GM18858 (cell line): Measurements from ENCODE around the gene GON4L.
"Not testable (repeated sequence)": the region's sequence is repeated elsewhere in the genome, so short reads cannot be mapped to it uniquely, and the experiment has no call there.

ENCODE experiments used
- ATAC-seq: cut with Tn5 transposase; IDR thresholded peaks from one replicate; pipeline ENCODE4 v1.9.1; 2021; ENCODE audit not compliant: unreplicated experiment

The GON4L gene

GRCh38 chr1:155759017-155759416, 98.0 kb downstream of the GON4L start:
- not testable (repeated sequence) for ATAC-seq

GRCh38 chr1:155748141-155748540, 108.9 kb downstream of the GON4L start:
- ATAC-seq = not testable (repeated sequence)

GRCh38 chr1:155747586-155747985, 109.4 kb downstream of the GON4L start:
- not testable (repeated sequence) for ATAC-seq

GRCh38 chr1:155745284-155746228, 111.5 kb downstream of the GON4L start:
- peak; percentile 81 for ATAC-seq

GRCh38 chr1:155744711-155745283, 112.2 kb downstream of the GON4L start:
- no peak for ATAC-seq

GRCh38 chr1:155741908-155742307, 115.1 kb downstream of the GON4L start:
- ATAC-seq = no peak

- no peak for ATAC-seq
Measured at GRCh38 chr1:155740995-155741394, 116.0 kb downstream of the GON4L start.

GRCh38 chr1:155729031-155729898, 127.7 kb downstream of the GON4L start:
- no peak for ATAC-seq

GRCh38 chr1:155725142-155725541, 131.9 kb downstream of the GON4L start:
- no peak for ATAC-seq

- no peak for ATAC-seq
Measured at GRCh38 chr1:155719703-155720102, 137.3 kb downstream of the GON4L start.

- not testable (repeated sequence) for ATAC-seq
Measured at GRCh38 chr1:155718524-155719115, 138.4 kb downstream of the GON4L start.

- ATAC-seq = peak; percentile 44
Measured at GRCh38 chr1:155717041-155717440, 140.0 kb downstream of the GON4L start.

GRCh38 chr1:155715777-155716176, 141.2 kb downstream of the GON4L start:
- ATAC-seq = no peak

GRCh38 chr1:155715056-155715455, 142.0 kb downstream of the GON4L start:
- not testable (repeated sequence) for ATAC-seq

GRCh38 chr1:155713075-155713474, 143.9 kb downstream of the GON4L start:
- ATAC-seq = no peak

GRCh38 chr1:155712636-155713035, 144.4 kb downstream of the GON4L start:
- not testable (repeated sequence) for ATAC-seq

GRCh38 chr1:155711457-155711856, 145.6 kb downstream of the GON4L start:
- ATAC-seq = not testable (repeated sequence)

- ATAC-seq = no peak
Measured at GRCh38 chr1:155709391-155709790, 147.6 kb downstream of the GON4L start.

GRCh38 chr1:155706139-155706538, 150.9 kb downstream of the GON4L start:
- ATAC-seq = no peak

GRCh38 chr1:155704414-155704813, 152.6 kb downstream of the GON4L start:
- ATAC-seq = not testable (repeated sequence)

GRCh38 chr1:155703216-155703615, 153.8 kb downstream of the GON4L start:
- ATAC-seq = no peak
